Epithelial cell of proximal tubule (primary cell): Measurements from ENCODE around the gene PHLDA1. TPM values are rescaled to one million over a fixed set of nuclear protein-coding genes. Genes with fewer than 3 reads are reported as not detected.
A peak's percentile ranks its signal among the peaks of the same experiment; 100 is the strongest.

Experiments
- DNase-seq: peaks from one replicate; pipeline ENCODE4 v3.0.0-alpha.2; 2011; ENCODE audit warnings: low read depth
- H3K4me3 ChIP-seq: 2 replicates; pipeline ENCODE4 v1.5.1; 2011; ENCODE audit warnings: low read depth, mild to moderate bottlenecking, low read length
- CTCF ChIP-seq: conservative IDR thresholded peaks from 2 replicates; pipeline ENCODE4 v1.5.1; 2012; ENCODE audit warnings: low read depth, mild to moderate bottlenecking, low read length
- total RNA-seq: library from RNA; depleted of rRNA; stranded (reverse); fragments of >200 nt; gene quantifications from 2 replicates; pipeline ENCODE4 v1.2.3, GENCODE V29; 2015

The PHLDA1 gene
- total RNA-seq, 1 donor from 2014 or later = 89.0 TPM

GRCh38 chr12:76040461-76040860, 8.9 kb upstream of the PHLDA1 start:
- TF ChIP-seq CTCF = no peak
- no peak overlapping the region for H3K4me3 ChIP-seq
- no peak for DNase-seq

GRCh38 chr12:76038176-76038575, 6.6 kb upstream of the PHLDA1 start:
- DNase-seq = no peak
- no peak overlapping the region for H3K4me3 ChIP-seq
- TF ChIP-seq CTCF = no peak

GRCh38 chr12:76037130-76038103, 5.8 kb upstream of the PHLDA1 start:
- peak; percentile 89 for TF ChIP-seq CTCF
- H3K4me3 ChIP-seq = no peak overlapping the region
- no peak for DNase-seq

GRCh38 chr12:76035045-76035444, 3.5 kb upstream of the PHLDA1 start:
- TF ChIP-seq CTCF = no peak
- no peak for DNase-seq
- H3K4me3 ChIP-seq = no peak overlapping the region

GRCh38 chr12:76033081-76034011, 1.8 kb upstream of the PHLDA1 start:
- peak overlapping the region; percentile 96 for H3K4me3 ChIP-seq
- DNase-seq = no peak
- TF ChIP-seq CTCF = no peak

- H3K4me3 ChIP-seq = peak overlapping the region; percentile 96
- no peak for DNase-seq
- TF ChIP-seq CTCF = no peak
Measured at GRCh38 chr12:76032043-76032981, 736 bp upstream of the PHLDA1 start.
